Activated T-cell treated with anti-CD3 and anti-CD28 coated beads, Interleukin-2, amount 50 U/mL, for 24 hours (primary cell): ENCODE data around the gene TMEM158.

Experiments
- DNase-seq: peaks from one replicate; pipeline ENCODE4 v3.0.0-alpha.2; 2020
- H3K27ac Mint-ChIP-seq: 2 replicates; pipeline ENCODE4 v1.8.0; 2020; ENCODE audit warnings: mild to moderate bottlenecking, mixed read lengths
- H3K27me3 Mint-ChIP-seq: 2 replicates; pipeline ENCODE4 v1.8.0; 2020; ENCODE audit warnings: mixed read lengths
- H3K36me3 Mint-ChIP-seq: 2 replicates; pipeline ENCODE4 v1.8.0; 2020; ENCODE audit warnings: low read depth, mixed read lengths
- H3K4me1 Mint-ChIP-seq: 2 replicates; pipeline ENCODE4 v1.8.0; 2020; ENCODE audit warnings: low read depth, mixed read lengths
- H3K4me3 Mint-ChIP-seq: 2 replicates; pipeline ENCODE4 v1.8.0; 2020; ENCODE audit warnings: mild to moderate bottlenecking, moderate library complexity, mixed read lengths
- H3K9me3 Mint-ChIP-seq: 2 replicates; pipeline ENCODE4 v1.8.0; 2020; ENCODE audit warnings: mixed read lengths

The TMEM158 gene

GRCh38 chr3:45180051-45180450 lies 46.0 kb downstream of the TMEM158 start:
- Mint-ChIP-seq H3K4me1 (peaks cover 4% of the 10 kb centered on the region), H3K4me3 (no peak overlapping the region), H3K9me3 (no peaks in the 10 kb centered on the region), H3K27me3 (peaks cover under 1% of the 10 kb centered on the region), H3K27ac (no peak overlapping the region), H3K36me3 (no peaks in the 10 kb centered on the region)
- DNase-seq: peak; percentile 6

GRCh38 chr3:45179163-45179562 lies 46.9 kb downstream of the TMEM158 start:
- peak; percentile 13 for DNase-seq
- H3K9me3 Mint-ChIP-seq: no peaks in the 10 kb centered on the region
- H3K27me3 Mint-ChIP-seq: no peaks in the 10 kb centered on the region
- H3K27ac Mint-ChIP-seq: no peak overlapping the region
- peaks cover 4% of the 10 kb centered on the region for H3K4me1 Mint-ChIP-seq
- no peak overlapping the region for H3K4me3 Mint-ChIP-seq
- H3K36me3 Mint-ChIP-seq: no peaks in the 10 kb centered on the region

GRCh38 chr3:45178183-45179023 lies 47.7 kb downstream of the TMEM158 start:
- H3K36me3 Mint-ChIP-seq: no peaks in the 10 kb centered on the region
- H3K27ac Mint-ChIP-seq: no peak overlapping the region

GRCh38 chr3:45176912-45177311 lies 49.2 kb downstream of the TMEM158 start:
- Mint-ChIP-seq H3K27ac (no peak overlapping the region), H3K4me1 (no peaks in the 10 kb centered on the region), H3K27me3 (no peaks in the 10 kb centered on the region), H3K36me3 (no peaks in the 10 kb centered on the region), H3K4me3 (no peak overlapping the region), H3K9me3 (no peaks in the 10 kb centered on the region)
- DNase-seq: peak; percentile 11

More at GRCh38 chr3:45178183-45179023, 47.7 kb downstream of the TMEM158 start:
- Mint-ChIP-seq H3K27me3 (no peaks in the 10 kb centered on the region), H3K4me1 (peaks cover 4% of the 10 kb centered on the region), H3K9me3 (no peaks in the 10 kb centered on the region), H3K4me3 (no peak overlapping the region)
- peak; percentile 17 for DNase-seq
